HFF-Myc (cell line): ENCODE measurements around the gene HAPSTR1.

Experiments
- DNase-seq: peaks from one replicate; pipeline ENCODE4 v3.0.0-alpha.2; 2011; ENCODE audit warnings: low read depth; ENCODE audit errors: extremely low read depth
- H3K4me3 ChIP-seq: replicated peaks from 2 replicates; pipeline ENCODE4 v1.5.1; 2011; ENCODE audit warnings: low read depth, mild to moderate bottlenecking, control low read depth, low read length
- CTCF ChIP-seq: IDR thresholded peaks from 2 replicates; pipeline ENCODE4 v1.5.1; 2012; ENCODE audit warnings: mild to moderate bottlenecking, low read depth, low read length, control low read depth; ENCODE audit errors: missing control alignments

HAPSTR1 gene

GRCh38 chr16:9055661-9056060 is 35.8 kb upstream of the HAPSTR1 start:
- no peak for TF ChIP-seq CTCF
- no peak for DNase-seq
- no peak overlapping the region for H3K4me3 ChIP-seq

DNA sequence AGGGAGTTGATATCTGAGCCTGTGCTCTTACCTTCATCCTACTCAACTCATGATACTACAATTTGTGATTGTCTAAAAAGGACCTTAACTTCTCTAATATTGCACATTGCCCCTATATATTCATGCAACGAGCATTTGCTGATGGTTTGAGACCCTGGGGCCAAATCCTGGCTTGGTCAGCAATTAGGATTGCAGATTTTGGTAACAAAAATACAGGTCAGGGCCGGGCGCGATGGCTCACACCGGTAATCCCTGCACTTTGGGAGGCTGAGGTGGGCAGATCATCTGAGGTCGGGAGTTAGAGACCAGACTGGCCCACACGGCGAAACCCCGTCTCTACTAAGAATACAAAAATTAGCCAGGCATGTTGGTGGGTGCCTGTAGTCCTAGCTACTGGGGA is 35.4 kb upstream of the HAPSTR1 start:
- TF ChIP-seq CTCF: no peak
- no peak for DNase-seq

GRCh38 chr16:9058211-9058610 is 33.2 kb upstream of the HAPSTR1 start:
- TF ChIP-seq CTCF: no peak
- no peak for DNase-seq
- H3K4me3 ChIP-seq: no peak overlapping the region

More for the DNA sequence above, 35.4 kb upstream of the HAPSTR1 start:
- H3K4me3 ChIP-seq: no peak overlapping the region

GRCh38 chr16:9060225-9060624 is 31.2 kb upstream of the HAPSTR1 start:
- DNase-seq: no peak
- H3K4me3 ChIP-seq: no peak overlapping the region
- no peak for TF ChIP-seq CTCF

GRCh38 chr16:9061358-9061813 is 30.1 kb upstream of the HAPSTR1 start:
- no peak overlapping the region for H3K4me3 ChIP-seq
- no peak for DNase-seq
- TF ChIP-seq CTCF: no peak

DNA sequence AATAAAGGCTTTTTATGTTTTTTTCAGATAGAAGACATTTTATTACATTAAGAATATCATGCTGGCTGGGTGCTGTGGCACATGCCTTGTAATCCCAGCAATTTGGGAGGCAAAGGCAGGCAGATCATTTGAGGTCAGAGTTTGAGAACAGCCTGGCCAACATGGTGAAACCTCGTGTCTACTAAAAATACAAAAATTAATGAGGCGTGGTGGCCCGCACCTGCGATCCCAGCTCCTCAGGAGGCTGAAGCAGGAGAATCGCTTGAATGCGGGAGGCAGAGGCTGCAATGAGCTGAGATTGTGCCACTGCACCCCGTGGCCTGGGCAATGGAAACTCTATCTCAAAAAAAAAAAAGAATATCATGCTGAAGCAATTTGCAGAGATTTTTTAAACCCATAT is 29.1 kb upstream of the HAPSTR1 start:
- no peak overlapping the region for H3K4me3 ChIP-seq
- DNase-seq: no peak
- no peak for TF ChIP-seq CTCF

- no peak overlapping the region for H3K4me3 ChIP-seq
- no peak for TF ChIP-seq CTCF
- no peak for DNase-seq
Observed at GRCh38 chr16:9065077-9065476, 26.4 kb upstream of the HAPSTR1 start.
